Measurements from ENCODE around the gene MGAT5B. TPM values are rescaled to one million over a fixed set of nuclear protein-coding genes. Genes with fewer than 3 reads are reported as not detected.

The MGAT5B gene
- total and polyA plus RNA-seq, 2 of the 13 experiments (the other 11 are each of a cell fraction or from before 2014, with no cell fraction given) = 0.07 to 0.13 TPM

DNA sequence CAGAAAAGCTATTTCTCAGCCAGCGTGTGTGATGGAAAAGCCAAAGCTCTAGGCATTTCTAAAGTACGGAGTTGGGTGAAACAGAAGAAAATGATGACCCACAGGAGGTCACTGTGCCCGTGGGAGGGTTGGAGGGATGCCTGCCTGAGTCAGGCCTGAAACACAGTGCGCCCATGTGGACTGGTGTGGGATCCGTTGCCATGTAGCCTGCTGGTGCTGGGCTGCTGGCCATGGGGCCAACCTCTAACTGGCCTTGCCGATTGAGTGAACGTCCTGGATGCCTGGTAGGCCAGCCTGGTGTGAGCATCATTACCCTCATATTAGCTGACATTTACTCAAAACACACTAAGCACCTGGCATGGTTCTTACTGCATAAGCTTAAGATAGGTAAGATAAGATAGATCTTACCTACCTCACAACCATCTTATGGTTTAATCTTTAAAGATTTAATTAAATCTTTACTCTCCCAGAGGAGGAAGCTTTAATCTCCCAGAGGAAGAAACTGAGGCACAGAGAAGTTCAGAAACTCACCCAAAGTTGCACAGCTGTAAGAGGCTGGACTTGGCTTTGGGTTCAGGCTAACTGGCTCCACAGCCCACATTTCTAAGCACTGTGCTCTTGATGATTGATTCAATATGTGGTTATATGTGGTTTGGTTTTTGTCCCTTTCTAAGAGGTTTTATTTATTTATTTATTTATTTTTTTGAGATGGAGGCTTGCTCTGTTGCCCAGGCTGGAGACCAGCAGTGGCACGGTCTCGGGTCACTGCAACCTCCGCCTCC is 15.7 kb downstream of the MGAT5B start:
- no peaks in the 10 kb centered on the region for H3K36me3 ChIP-seq (replicated peaks in 1 of 2; ENCODE audit: control insufficient read depth in 1 of 2, insufficient read depth in 2 of 2, low read length in 2 of 2)
- ChIA-PET POLR2A (no interaction called here), CTCF (ENCODE audit: low intra/inter-chr PET ratio, low total read pairs) (no interaction called here)
- H2AFZ ChIP-seq (ENCODE audit: low read length) = no peak overlapping the region
- H3K4me3 ChIP-seq (replicated peaks in 1 of 3; ENCODE audit: insufficient read depth in 1 of 3, low read depth in 2 of 3, low read length in 3 of 3) = no peak overlapping the region
- no peak overlapping the region for H3K27ac ChIP-seq (ENCODE audit: extremely low read length, insufficient read depth, low read length)
- H4K20me1 ChIP-seq (ENCODE audit: insufficient read depth, low read length) = peaks cover 5% of the 10 kb centered on the region; the same call in 1 of the 2 replicates
- in situ Hi-C loops (cut with HindIII; ENCODE audit: extremely low pct_ligation_motif_present, low pct_unique_long_range_greater_than_20kb) (no loop called here), intact Hi-C loops (cut with micrococcal nuclease; ENCODE audit: unreplicated experiment) (no loop called here)
- BruUV-seq (replicated peaks) = no TSS peak
- peaks cover 8 to 67% of the 10 kb centered on the region in 2 experiments; a peak in 4 of 5 replicates for H3K27me3 ChIP-seq (ENCODE audit: control insufficient read depth in 1 of 2, insufficient read depth in 2 of 2, low read length in 2 of 2)
- no peak for ATAC-seq
- no peaks in the 10 kb centered on the region for H3K9me3 ChIP-seq (ENCODE audit: low read length)
- FAIRE-seq = no peak
- no peak overlapping the region for H3K4me2 ChIP-seq (ENCODE audit: low read depth, low read length)
- H3K79me2 ChIP-seq (ENCODE audit: insufficient read depth, low read length) = no peaks in the 10 kb centered on the region
- no peak overlapping the region for H3K9ac ChIP-seq (ENCODE audit: insufficient read depth, low read depth, low read length)
- TF ChIP-seq NFATC3 (CRISPR knock-in tag; IDR thresholded peaks at IDR 0.05) (no peak), PLRG1 (conservative IDR thresholded peaks at IDR 0.05) (no peak), RXRB (CRISPR knock-in tag; IDR thresholded peaks at IDR 0.05; ENCODE audit: borderline replicate concordance) (no peak), ZFAT (CRISPR knock-in tag; conservative IDR thresholded peaks at IDR 0.05) (no peak), NFRKB (IDR thresholded peaks at IDR 0.05) (no peak), FOXM1 (CRISPR knock-in tag; IDR thresholded peaks at IDR 0.05) (no peak), SRSF9 (IDR thresholded peaks at IDR 0.05; ENCODE audit: borderline replicate concordance, insufficient read depth, low read depth, low read length, poor library complexity, severe bottlenecking) (no peak), FOXA1 (IDR thresholded peaks at IDR 0.05) (no peak), FOXA1 (CRISPR knock-in tag; IDR thresholded peaks at IDR 0.05) (no peak), REL (CRISPR knock-in tag; conservative IDR thresholded peaks at IDR 0.05) (no peak), XRCC5 (optimal IDR thresholded peaks at IDR 0.05; ENCODE audit: low read length) (no peak), YY1 (IDR thresholded peaks at IDR 0.05; ENCODE audit: insufficient read depth, insufficient replicate concordance, low read depth, low read length) (no peak), JUN (CRISPR knock-in tag; IDR thresholded peaks at IDR 0.05) (no peak), EHMT2 (IDR thresholded peaks at IDR 0.05; ENCODE audit: borderline replicate concordance, low read depth, low read length) (no peak), ZNF430 (CRISPR knock-in tag; IDR thresholded peaks at IDR 0.05) (no peak), ZNF724P (CRISPR knock-in tag; IDR thresholded peaks at IDR 0.05; ENCODE audit: borderline replicate concordance) (no peak), MYNN (CRISPR knock-in tag; IDR thresholded peaks at IDR 0.05; ENCODE audit: low read depth) (no peak), ZC3H4 (CRISPR knock-in tag; IDR thresholded peaks at IDR 0.05; ENCODE audit: borderline replicate concordance) (no peak)
- TF ChIP-seq, protein P1, sequence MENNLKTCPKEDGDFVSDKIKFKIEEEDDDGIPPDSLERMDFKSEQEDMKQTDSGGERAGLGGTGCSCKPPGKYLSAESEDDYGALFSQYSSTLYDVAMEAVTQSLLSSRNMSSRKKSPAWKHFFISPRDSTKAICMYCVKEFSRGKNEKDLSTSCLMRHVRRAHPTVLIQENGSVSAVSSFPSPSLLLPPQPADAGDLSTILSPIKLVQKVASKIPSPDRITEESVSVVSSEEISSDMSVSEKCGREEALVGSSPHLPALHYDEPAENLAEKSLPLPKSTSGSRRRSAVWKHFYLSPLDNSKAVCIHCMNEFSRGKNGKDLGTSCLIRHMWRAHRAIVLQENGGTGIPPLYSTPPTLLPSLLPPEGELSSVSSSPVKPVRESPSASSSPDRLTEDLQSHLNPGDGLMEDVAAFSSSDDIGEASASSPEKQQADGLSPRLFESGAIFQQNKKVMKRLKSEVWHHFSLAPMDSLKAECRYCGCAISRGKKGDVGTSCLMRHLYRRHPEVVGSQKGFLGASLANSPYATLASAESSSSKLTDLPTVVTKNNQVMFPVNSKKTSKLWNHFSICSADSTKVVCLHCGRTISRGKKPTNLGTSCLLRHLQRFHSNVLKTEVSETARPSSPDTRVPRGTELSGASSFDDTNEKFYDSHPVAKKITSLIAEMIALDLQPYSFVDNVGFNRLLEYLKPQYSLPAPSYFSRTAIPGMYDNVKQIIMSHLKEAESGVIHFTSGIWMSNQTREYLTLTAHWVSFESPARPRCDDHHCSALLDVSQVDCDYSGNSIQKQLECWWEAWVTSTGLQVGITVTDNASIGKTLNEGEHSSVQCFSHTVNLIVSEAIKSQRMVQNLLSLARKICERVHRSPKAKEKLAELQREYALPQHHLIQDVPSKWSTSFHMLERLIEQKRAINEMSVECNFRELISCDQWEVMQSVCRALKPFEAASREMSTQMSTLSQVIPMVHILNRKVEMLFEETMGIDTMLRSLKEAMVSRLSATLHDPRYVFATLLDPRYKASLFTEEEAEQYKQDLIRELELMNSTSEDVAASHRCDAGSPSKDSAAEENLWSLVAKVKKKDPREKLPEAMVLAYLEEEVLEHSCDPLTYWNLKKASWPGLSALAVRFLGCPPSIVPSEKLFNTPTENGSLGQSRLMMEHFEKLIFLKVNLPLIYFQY (CRISPR knock-in tag; IDR thresholded peaks at IDR 0.05; ENCODE audit: borderline replicate concordance) = no peak
- TF ChIP-seq, protein P2, sequence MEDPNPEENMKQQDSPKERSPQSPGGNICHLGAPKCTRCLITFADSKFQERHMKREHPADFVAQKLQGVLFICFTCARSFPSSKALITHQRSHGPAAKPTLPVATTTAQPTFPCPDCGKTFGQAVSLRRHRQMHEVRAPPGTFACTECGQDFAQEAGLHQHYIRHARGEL (CRISPR knock-in tag; IDR thresholded peaks at IDR 0.05) = no peak
- TF ChIP-seq, protein P3, sequence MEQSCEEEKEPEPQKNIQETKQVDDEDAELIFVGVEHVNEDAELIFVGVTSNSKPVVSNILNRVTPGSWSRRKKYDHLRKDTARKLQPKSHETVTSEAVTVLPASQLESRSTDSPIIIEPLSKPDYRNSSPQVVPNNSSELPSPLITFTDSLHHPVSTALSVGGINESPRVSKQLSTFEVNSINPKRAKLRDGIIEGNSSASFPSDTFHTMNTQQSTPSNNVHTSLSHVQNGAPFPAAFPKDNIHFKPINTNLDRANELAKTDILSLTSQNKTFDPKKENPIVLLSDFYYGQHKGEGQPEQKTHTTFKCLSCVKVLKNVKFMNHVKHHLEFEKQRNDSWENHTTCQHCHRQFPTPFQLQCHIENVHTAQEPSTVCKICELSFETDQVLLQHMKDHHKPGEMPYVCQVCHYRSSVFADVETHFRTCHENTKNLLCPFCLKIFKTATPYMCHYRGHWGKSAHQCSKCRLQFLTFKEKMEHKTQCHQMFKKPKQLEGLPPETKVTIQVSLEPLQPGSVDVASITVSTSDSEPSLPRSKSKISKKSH (CRISPR knock-in tag; IDR thresholded peaks at IDR 0.05; ENCODE audit: borderline replicate concordance) = no peak
- WGBS (ENCODE audit: low lambda C conversion rate) = 35% methylated on average over 10 of the region's 10 CpGs
- DNase-seq (ENCODE audit: low spot score) = no peak
- 0 out of 2 replicates have a peak, but pooled peaks cover 7% of the 10 kb centered on the region for H3K4me1 ChIP-seq (ENCODE audit: insufficient read depth, low read length)

Measured in HepG2 (cell line).